ENCODE measurements around the gene MLLT1. TPM values are rescaled to one million over a fixed set of nuclear protein-coding genes. Genes with fewer than 3 reads are reported as not detected.
A peak's percentile ranks its signal among the peaks of the same experiment; 100 is the strongest.

Gene MLLT1
- total and polyA plus RNA-seq, 3 experiments from 2014 or later = 2.5 to 64.2 (median 63.9) TPM

DNA sequence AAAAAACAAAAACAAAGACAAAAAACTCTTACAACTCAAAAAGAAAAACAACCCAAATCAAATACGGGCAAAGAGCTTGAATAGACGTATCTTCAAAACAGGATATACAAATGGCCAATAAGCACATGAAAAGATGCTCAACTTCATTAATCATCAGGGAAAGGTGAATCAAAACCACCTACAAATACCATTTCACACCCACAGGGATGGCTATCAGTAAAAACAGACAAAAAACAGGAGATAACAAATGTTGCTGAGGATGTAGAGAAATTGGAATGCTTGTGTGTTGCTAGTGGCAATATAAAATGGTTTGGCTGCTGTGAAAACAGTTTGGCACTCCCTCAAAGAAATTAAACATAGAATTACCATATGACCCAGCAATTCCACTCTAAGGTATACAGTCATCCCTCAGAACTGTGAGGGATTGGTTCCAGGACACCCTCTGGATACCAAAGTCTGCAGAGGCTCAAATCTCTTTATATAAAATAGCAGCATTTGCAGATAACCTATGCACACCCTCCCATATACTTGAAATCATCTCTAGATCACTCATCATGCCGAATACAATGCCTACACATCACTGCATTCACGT lies 29.7 kb downstream of the MLLT1 start:
- ChIA-PET POLR2A (no interaction called here), CTCF (no interaction called here)
- Histone ChIP-seq H3K27ac (ENCODE audit: low read depth, low read length) (no peak overlapping the region), H3K4me3 (ENCODE audit: low read length) (no peak overlapping the region), H3K36me3 (ENCODE audit: insufficient read depth, low read length) (no peaks in the 10 kb centered on the region), H3K4me1 (ENCODE audit: insufficient read depth, low read length) (no peaks in the 10 kb centered on the region), H3K9me3 (ENCODE audit: low read length) (no peaks in the 10 kb centered on the region), H3K27me3 (ENCODE audit: insufficient read depth, low read length, poor library complexity, severe bottlenecking) (no peaks in the 10 kb centered on the region)
- Mint-ChIP-seq H3K36me3 (peaks cover 0 to 22% (median 6%) of the 10 kb centered on the region in 3 donors), H3K4me1 (peaks cover 27 to 74% (median 50%) of the 10 kb centered on the region in 3 donors), H3K27me3 (no peaks in the 10 kb centered on the region), H3K4me3 (no peak overlapping the region), H3K9me3 (no peaks in the 10 kb centered on the region), H3K27ac (peak overlapping the region in 2 of 8 donors; percentile 32 to 41)
- no peak for DNase-seq

- ChIA-PET CTCF (no interaction called here), POLR2A (no interaction called here)
- H3K27me3 ChIP-seq (ENCODE audit: insufficient read depth, low read length, poor library complexity, severe bottlenecking) = no peaks in the 10 kb centered on the region
- no peak overlapping the region for H3K27ac ChIP-seq (ENCODE audit: low read depth, low read length)
- H3K4me3 ChIP-seq (ENCODE audit: low read length) = no peak overlapping the region
- peaks cover 0 to 1% of the 10 kb centered on the region in 2 donors for H3K27me3 Mint-ChIP-seq
- peaks cover 33 to 74% (median 57%) of the 10 kb centered on the region in 3 donors for H3K4me1 Mint-ChIP-seq
- H3K27ac Mint-ChIP-seq = no peak overlapping the region
- no peaks in the 10 kb centered on the region for H3K9me3 Mint-ChIP-seq
- H3K9me3 ChIP-seq (ENCODE audit: low read length) = no peaks in the 10 kb centered on the region
- no peak for DNase-seq
- H3K36me3 ChIP-seq (ENCODE audit: insufficient read depth, low read length) = no peaks in the 10 kb centered on the region
- H3K4me1 ChIP-seq (ENCODE audit: insufficient read depth, low read length) = peaks cover 4% of the 10 kb centered on the region
- H3K36me3 Mint-ChIP-seq = peaks cover 0 to 16% (median 6%) of the 10 kb centered on the region in 3 donors
- no peak overlapping the region for H3K4me3 Mint-ChIP-seq
Measured at GRCh38 chr19:6249296-6249695, 30.5 kb downstream of the MLLT1 start.

- Histone ChIP-seq H3K4me3 (ENCODE audit: low read length) (no peak overlapping the region), H3K9me3 (ENCODE audit: low read length) (no peaks in the 10 kb centered on the region), H3K4me1 (ENCODE audit: insufficient read depth, low read length) (peaks cover 8% of the 10 kb centered on the region), H3K27me3 (ENCODE audit: insufficient read depth, low read length, poor library complexity, severe bottlenecking) (no peaks in the 10 kb centered on the region), H3K36me3 (ENCODE audit: insufficient read depth, low read length) (no peaks in the 10 kb centered on the region), H3K27ac (ENCODE audit: low read depth, low read length) (no peak overlapping the region)
- no peak for DNase-seq
- Mint-ChIP-seq H3K36me3 (peaks cover 0 to 15% (median 6%) of the 10 kb centered on the region in 3 donors), H3K27ac (peak overlapping the region in 1 of 8 donors; percentile 51), H3K4me1 (peaks cover 37 to 75% (median 60%) of the 10 kb centered on the region in 3 donors), H3K4me3 (no peak overlapping the region), H3K9me3 (no peaks in the 10 kb centered on the region), H3K27me3 (peaks cover 0 to 1% of the 10 kb centered on the region in 2 donors)
- CTCF ChIA-PET = no interaction called here
- POLR2A ChIA-PET = no interaction called here
Measured at GRCh38 chr19:6248844-6249243, 30.9 kb downstream of the MLLT1 start.

DNA sequence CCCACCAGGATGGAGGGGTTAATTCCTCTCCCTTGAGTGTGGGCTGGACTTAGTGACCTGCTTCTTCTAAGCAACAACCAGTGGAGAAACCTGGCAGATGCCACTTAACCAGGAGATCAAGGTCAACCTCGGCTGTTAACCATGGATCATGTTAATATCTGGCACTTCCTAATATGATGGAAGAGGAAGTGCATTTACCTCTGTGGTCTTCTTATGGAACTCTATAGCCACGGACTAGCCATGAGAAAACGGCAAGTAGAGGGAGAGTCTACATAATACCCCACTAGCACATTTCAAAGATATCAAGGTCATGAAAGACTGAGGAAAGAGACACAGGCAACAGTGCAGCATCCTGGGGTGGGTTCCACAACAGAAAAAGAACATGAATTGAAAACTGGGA lies 31.4 kb downstream of the MLLT1 start:
- H3K4me3 ChIP-seq (ENCODE audit: low read length) = no peak overlapping the region

DNA sequence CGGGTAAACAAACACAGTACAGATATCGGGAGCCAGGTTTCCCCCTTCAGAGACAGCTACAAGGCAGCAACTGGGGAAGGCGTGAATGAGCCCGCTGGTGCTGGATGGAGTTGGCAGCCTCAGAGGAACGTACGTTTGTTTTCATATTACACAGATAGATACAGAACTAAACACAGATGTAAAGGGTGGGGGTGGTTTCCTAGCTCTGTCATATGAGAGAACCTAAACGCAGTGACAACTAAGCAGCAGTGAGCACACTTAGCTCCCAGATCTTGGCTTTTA lies 32.8 kb downstream of the MLLT1 start:
- DNase-seq = no peak
- ChIA-PET CTCF (no interaction called here), POLR2A (no interaction called here)
- Histone ChIP-seq H3K4me1 (ENCODE audit: insufficient read depth, low read length) (peaks cover 21% of the 10 kb centered on the region), H3K27me3 (ENCODE audit: insufficient read depth, low read length, poor library complexity, severe bottlenecking) (no peaks in the 10 kb centered on the region), H3K4me3 (ENCODE audit: low read length) (no peak overlapping the region), H3K9me3 (ENCODE audit: low read length) (no peaks in the 10 kb centered on the region), H3K36me3 (ENCODE audit: insufficient read depth, low read length) (no peaks in the 10 kb centered on the region), H3K27ac (ENCODE audit: low read depth, low read length) (no peak overlapping the region)
- H3K36me3 Mint-ChIP-seq = peaks cover 0 to 14% (median 2%) of the 10 kb centered on the region in 3 donors
- H3K4me3 Mint-ChIP-seq = no peak overlapping the region
- H3K27ac Mint-ChIP-seq = no peak overlapping the region
- no peaks in the 10 kb centered on the region for H3K9me3 Mint-ChIP-seq
- H3K4me1 Mint-ChIP-seq = peaks cover 35 to 67% (median 55%) of the 10 kb centered on the region in 3 donors
- peaks cover 0 to 1% of the 10 kb centered on the region in 2 donors for H3K27me3 Mint-ChIP-seq

More for the DNA sequence above, 31.4 kb downstream of the MLLT1 start:
- Histone ChIP-seq H3K9me3 (ENCODE audit: low read length) (no peaks in the 10 kb centered on the region), H3K4me1 (ENCODE audit: insufficient read depth, low read length) (peaks cover 13% of the 10 kb centered on the region), H3K27ac (ENCODE audit: low read depth, low read length) (no peak overlapping the region), H3K27me3 (ENCODE audit: insufficient read depth, low read length, poor library complexity, severe bottlenecking) (no peaks in the 10 kb centered on the region), H3K36me3 (ENCODE audit: insufficient read depth, low read length) (no peaks in the 10 kb centered on the region)
- H3K4me1 Mint-ChIP-seq = peaks cover 34 to 73% (median 60%) of the 10 kb centered on the region in 3 donors
- no peak overlapping the region for H3K4me3 Mint-ChIP-seq
- CTCF ChIA-PET = no interaction called here
- no peaks in the 10 kb centered on the region for H3K9me3 Mint-ChIP-seq
- peak overlapping the region in 2 of 8 donors; percentile 22 to 38 for H3K27ac Mint-ChIP-seq
- no peak for DNase-seq
- peaks cover 0 to 12% (median 4%) of the 10 kb centered on the region in 3 donors for H3K36me3 Mint-ChIP-seq
- POLR2A ChIA-PET = no interaction called here
- H3K27me3 Mint-ChIP-seq = peaks cover 0 to 1% of the 10 kb centered on the region in 2 donors

DNA sequence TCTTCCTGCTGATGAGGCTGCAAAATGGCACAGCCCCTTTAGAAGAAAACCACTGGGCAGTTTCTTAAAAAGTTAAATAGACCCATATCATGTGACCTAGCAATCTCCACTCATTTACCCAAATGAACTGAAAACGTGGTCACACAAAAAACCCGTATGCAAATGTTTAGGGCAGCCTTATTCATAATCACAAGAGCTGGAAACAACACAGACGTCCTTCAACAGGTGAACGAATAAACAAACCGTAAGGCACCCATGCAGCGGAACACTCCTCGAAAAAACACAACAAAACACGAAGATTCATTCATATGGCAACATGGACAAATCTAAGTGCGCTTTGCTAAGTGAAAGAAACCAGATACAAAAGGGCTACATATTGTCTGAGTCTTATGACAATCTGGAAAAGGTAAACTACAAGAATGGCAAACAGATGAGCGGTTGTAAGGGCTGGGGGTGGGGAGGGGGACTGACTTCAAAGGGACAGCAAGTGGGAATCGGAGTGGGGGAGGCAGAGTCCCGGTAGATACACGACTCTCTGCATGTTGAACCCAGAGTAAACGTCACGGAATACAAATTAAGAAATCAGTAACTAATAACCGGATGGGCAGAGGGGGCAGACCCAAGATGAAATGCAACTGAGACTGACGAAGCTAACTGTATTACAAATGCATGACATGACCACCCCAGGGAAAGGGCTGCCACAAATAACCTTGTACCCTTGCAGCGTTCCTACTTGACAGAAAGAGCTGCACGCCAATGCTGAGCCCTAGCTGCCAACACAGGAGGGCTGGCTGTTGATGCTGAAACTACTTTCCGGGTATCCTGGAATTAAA lies 33.4 kb downstream of the MLLT1 start:
- POLR2A ChIA-PET = no interaction called here
- H3K4me1 Mint-ChIP-seq = peaks cover 34 to 62% (median 55%) of the 10 kb centered on the region in 3 donors

GRCh38 chr19:6242677-6243076 lies 37.1 kb downstream of the MLLT1 start:
- no peaks in the 10 kb centered on the region for H3K9me3 ChIP-seq (ENCODE audit: low read length)
- H3K36me3 ChIP-seq (ENCODE audit: insufficient read depth, low read length) = no peaks in the 10 kb centered on the region
- H3K27ac ChIP-seq (ENCODE audit: low read depth, low read length) = no peak overlapping the region
- peak overlapping the region in 1 of 8 donors; percentile 17 for H3K27ac Mint-ChIP-seq
- no peak overlapping the region for H3K4me3 ChIP-seq (ENCODE audit: low read length)
- peaks cover 0 to 11% (median 4%) of the 10 kb centered on the region in 3 donors for H3K36me3 Mint-ChIP-seq
- DNase-seq = no peak
- peaks cover 0 to 1% of the 10 kb centered on the region in 2 donors for H3K27me3 Mint-ChIP-seq
- peaks cover 28% of the 10 kb centered on the region for H3K4me1 ChIP-seq (ENCODE audit: insufficient read depth, low read length)
- ChIA-PET CTCF (no interaction called here), POLR2A (no interaction called here)
- no peaks in the 10 kb centered on the region for H3K9me3 Mint-ChIP-seq
- H3K27me3 ChIP-seq (ENCODE audit: insufficient read depth, low read length, poor library complexity, severe bottlenecking) = no peaks in the 10 kb centered on the region
- peak overlapping the region in 1 of 7 donors; percentile 24 for H3K4me3 Mint-ChIP-seq
- H3K4me1 Mint-ChIP-seq = peaks cover 41 to 68% (median 59%) of the 10 kb centered on the region in 3 donors

More for the DNA sequence above, 33.4 kb downstream of the MLLT1 start:
- Mint-ChIP-seq H3K27me3 (peaks cover 0 to 1% of the 10 kb centered on the region in 2 donors), H3K9me3 (no peaks in the 10 kb centered on the region), H3K27ac (peak overlapping the region in 1 of 8 donors; percentile 17), H3K4me3 (no peak overlapping the region), H3K36me3 (peaks cover 0 to 14% (median 2%) of the 10 kb centered on the region in 3 donors)
- Histone ChIP-seq H3K27me3 (ENCODE audit: insufficient read depth, low read length, poor library complexity, severe bottlenecking) (no peaks in the 10 kb centered on the region), H3K9me3 (ENCODE audit: low read length) (no peaks in the 10 kb centered on the region), H3K27ac (ENCODE audit: low read depth, low read length) (no peak overlapping the region), H3K4me1 (ENCODE audit: insufficient read depth, low read length) (peaks cover 21% of the 10 kb centered on the region), H3K4me3 (ENCODE audit: low read length) (no peak overlapping the region), H3K36me3 (ENCODE audit: insufficient read depth, low read length) (no peaks in the 10 kb centered on the region)
- CTCF ChIA-PET = no interaction called here
- DNase-seq = no peak

- DNase-seq = no peak
- Mint-ChIP-seq H3K4me3 (no peak overlapping the region), H3K4me1 (peaks cover 35 to 62% (median 54%) of the 10 kb centered on the region in 3 donors), H3K36me3 (peaks cover 0 to 11% (median 2%) of the 10 kb centered on the region in 3 donors), H3K27ac (peak overlapping the region in 1 of 8 donors; percentile 60), H3K9me3 (no peaks in the 10 kb centered on the region), H3K27me3 (peaks cover 0 to 1% of the 10 kb centered on the region in 2 donors)
- H3K4me3 ChIP-seq (ENCODE audit: low read length) = no peak overlapping the region
- no peaks in the 10 kb centered on the region for H3K36me3 ChIP-seq (ENCODE audit: insufficient read depth, low read length)
- no peaks in the 10 kb centered on the region for H3K9me3 ChIP-seq (ENCODE audit: low read length)
- CTCF ChIA-PET = no interaction called here
- H3K27ac ChIP-seq (ENCODE audit: low read depth, low read length) = no peak overlapping the region
- peaks cover 28% of the 10 kb centered on the region for H3K4me1 ChIP-seq (ENCODE audit: insufficient read depth, low read length)
- H3K27me3 ChIP-seq (ENCODE audit: insufficient read depth, low read length, poor library complexity, severe bottlenecking) = no peaks in the 10 kb centered on the region
- POLR2A ChIA-PET = no interaction called here
Measured at GRCh38 chr19:6241680-6242377, 37.9 kb downstream of the MLLT1 start.

All from CD8-positive, alpha-beta memory T cell (primary cell).